ENCODE data around the gene COQ8B. TPM values are rescaled to one million over a fixed set of nuclear protein-coding genes. Genes with fewer than 3 reads are reported as not detected.

Gene COQ8B
- total RNA-seq, 4 donors from 2014 or later: 34.5 to 57.7 (median 45.3) TPM

DNA sequence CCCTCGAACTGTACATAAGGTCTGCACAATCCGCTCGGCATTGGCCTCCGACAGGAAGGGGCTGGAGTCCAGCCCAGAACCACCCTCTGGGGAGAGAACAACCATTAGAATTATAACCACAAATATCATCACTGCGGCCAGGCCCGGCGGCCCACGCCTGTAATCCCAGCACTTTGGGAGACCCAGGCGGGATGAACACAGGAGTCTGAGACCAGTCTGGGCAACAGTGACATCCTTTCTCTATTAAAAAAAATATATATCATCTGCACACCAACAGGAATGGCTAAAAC, 11.4 kb downstream of the COQ8B start:
- Histone ChIP-seq H3K27ac (replicated peaks in 1 of 4) (no peak overlapping the region), H3K36me3 (peaks cover 27 to 97% (median 79%) of the 10 kb centered on the region in 4 donors), H3K4me3 (no peak overlapping the region), H3K9me3 (no peaks in the 10 kb centered on the region), H3K4me1 (peaks cover 12 to 18% (median 13%) of the 10 kb centered on the region in 4 donors), H3K27me3 (no peaks in the 10 kb centered on the region)
- 95% methylated on average over 9 of the region's 9 CpGs for WGBS
- TF ChIP-seq POLR2A (IDR thresholded peaks at IDR 0.05; ENCODE audit: low read depth): no peak
- no peak for TF ChIP-seq EP300 (IDR thresholded peaks at IDR 0.05)
- TF ChIP-seq POLR2AphosphoS5 (IDR thresholded peaks at IDR 0.05): no peak
- TF ChIP-seq, protein P1, sequence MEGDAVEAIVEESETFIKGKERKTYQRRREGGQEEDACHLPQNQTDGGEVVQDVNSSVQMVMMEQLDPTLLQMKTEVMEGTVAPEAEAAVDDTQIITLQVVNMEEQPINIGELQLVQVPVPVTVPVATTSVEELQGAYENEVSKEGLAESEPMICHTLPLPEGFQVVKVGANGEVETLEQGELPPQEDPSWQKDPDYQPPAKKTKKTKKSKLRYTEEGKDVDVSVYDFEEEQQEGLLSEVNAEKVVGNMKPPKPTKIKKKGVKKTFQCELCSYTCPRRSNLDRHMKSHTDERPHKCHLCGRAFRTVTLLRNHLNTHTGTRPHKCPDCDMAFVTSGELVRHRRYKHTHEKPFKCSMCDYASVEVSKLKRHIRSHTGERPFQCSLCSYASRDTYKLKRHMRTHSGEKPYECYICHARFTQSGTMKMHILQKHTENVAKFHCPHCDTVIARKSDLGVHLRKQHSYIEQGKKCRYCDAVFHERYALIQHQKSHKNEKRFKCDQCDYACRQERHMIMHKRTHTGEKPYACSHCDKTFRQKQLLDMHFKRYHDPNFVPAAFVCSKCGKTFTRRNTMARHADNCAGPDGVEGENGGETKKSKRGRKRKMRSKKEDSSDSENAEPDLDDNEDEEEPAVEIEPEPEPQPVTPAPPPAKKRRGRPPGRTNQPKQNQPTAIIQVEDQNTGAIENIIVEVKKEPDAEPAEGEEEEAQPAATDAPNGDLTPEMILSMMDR (IDR thresholded peaks at IDR 0.05): no peak
- intact Hi-C loops (cut with DNase I): no loop called here
- no peak for DNase-seq (ENCODE audit: extremely low spot score)

GRCh38 chr19:40704491-40705361, 12.0 kb downstream of the COQ8B start:
- Histone ChIP-seq H3K4me3 (no peak overlapping the region), H3K36me3 (peaks cover 23 to 97% (median 80%) of the 10 kb centered on the region in 4 donors), H3K4me1 (peaks cover 12 to 18% (median 13%) of the 10 kb centered on the region in 4 donors), H3K27ac (replicated peaks in 1 of 4) (peak overlapping the region in 1 of 4 donors; percentile 13), H3K27me3 (no peaks in the 10 kb centered on the region), H3K9me3 (no peaks in the 10 kb centered on the region)
- TF ChIP-seq EP300 (IDR thresholded peaks at IDR 0.05) (no peak), POLR2AphosphoS5 (IDR thresholded peaks at IDR 0.05) (no peak), POLR2A (IDR thresholded peaks at IDR 0.05; ENCODE audit: low read depth) (no peak)
- TF ChIP-seq, protein P1 (IDR thresholded peaks at IDR 0.05): no peak
- no peak for DNase-seq (ENCODE audit: extremely low spot score)
- intact Hi-C loops (cut with DNase I): no loop called here
- WGBS: 87% methylated on average over 18 of the region's 18 CpGs

DNA sequence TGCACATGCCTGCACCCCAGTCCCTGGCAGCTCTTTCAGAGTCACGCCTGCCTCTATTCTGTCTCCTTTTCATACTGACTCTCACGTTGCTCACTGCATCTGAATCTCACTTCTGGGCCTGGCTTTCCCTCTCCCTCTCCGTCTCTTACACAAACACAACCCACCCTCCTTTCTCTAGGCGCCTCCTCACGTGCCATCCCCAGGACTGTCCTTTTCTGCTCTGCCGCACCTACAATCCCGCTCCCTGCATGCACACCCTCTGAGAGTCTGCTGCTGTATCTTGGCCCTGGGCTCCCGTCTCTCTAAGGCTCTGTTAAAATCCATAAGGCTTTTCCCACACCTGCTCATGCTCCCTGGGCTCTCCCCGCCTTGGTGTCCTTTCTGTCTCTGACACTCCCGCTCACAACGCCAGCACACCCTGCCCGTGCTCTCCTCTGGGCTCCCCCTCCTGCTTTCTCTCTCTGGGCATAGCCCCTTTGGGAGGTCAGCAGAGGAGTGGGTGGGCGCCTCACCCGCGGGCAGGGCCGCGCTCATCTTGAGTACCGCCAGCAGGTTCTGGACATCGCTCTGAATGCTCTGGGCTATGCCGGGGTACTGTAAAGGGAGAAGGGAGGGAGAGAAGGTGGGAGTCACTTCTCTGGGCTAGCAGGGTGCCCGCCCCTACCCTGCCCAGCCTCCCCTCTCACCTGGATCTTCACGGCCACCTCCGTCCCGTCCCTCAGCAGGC, 13.5 kb downstream of the COQ8B start:
- H3K9me3 ChIP-seq: no peaks in the 10 kb centered on the region
- no peak overlapping the region for H3K4me3 ChIP-seq
- H3K36me3 ChIP-seq: peaks cover 22 to 97% (median 76%) of the 10 kb centered on the region in 4 donors
- WGBS: 84% methylated on average over 24 of the region's 24 CpGs
- intact Hi-C loops (cut with DNase I): no loop called here
- peaks cover 12 to 18% (median 13%) of the 10 kb centered on the region in 4 donors for H3K4me1 ChIP-seq
- peak overlapping the region; percentile 18 to 74 (median 46) for H3K27ac ChIP-seq (replicated peaks in 1 of 4)
- H3K27me3 ChIP-seq: no peaks in the 10 kb centered on the region
- no peak for TF ChIP-seq POLR2A (IDR thresholded peaks at IDR 0.05; ENCODE audit: low read depth)
- no peak for TF ChIP-seq EP300 (IDR thresholded peaks at IDR 0.05)
- no peak for TF ChIP-seq POLR2AphosphoS5 (IDR thresholded peaks at IDR 0.05)
- TF ChIP-seq, protein P1 (IDR thresholded peaks at IDR 0.05): no peak
- DNase-seq (ENCODE audit: extremely low spot score): no peak

DNA sequence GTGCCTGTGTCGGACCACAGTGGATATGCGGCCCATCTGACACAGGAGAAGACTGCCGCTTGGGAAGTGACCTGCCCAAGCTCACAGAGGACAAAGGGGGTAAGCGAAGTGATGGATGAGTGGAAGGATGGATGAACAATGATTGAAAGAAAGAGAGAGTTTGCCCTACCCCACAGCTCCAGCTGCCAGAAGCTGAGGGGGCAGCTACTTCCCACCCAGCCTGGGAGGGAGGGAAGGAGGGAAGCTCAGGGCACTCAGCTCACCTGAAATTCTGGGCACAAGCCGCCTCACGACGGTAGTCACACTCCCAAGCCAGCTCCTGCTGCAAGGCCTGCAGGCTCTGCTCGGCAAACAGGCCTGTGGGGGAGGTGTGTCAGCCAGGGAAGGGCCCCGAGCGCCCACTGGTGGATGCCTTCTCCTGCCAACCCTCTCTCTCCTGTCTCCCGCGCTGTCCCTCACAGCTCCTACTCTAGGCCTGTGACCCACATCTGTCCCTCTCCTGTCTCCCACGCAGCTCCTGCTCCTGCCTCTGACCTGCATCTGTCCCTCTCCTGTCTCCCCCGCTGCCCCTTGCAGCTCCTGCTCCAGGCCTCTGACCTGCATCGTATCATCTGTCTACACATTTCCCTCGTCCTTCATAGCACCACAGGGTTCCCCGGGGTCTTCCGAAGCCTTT, 14.2 kb downstream of the COQ8B start:
- 71% methylated on average over 18 of the region's 18 CpGs for WGBS
- Histone ChIP-seq H3K27me3 (no peaks in the 10 kb centered on the region), H3K27ac (replicated peaks in 1 of 4) (peak overlapping the region; percentile 34 to 74 (median 46)), H3K9me3 (no peaks in the 10 kb centered on the region), H3K4me1 (peaks cover 12 to 18% (median 13%) of the 10 kb centered on the region in 4 donors), H3K4me3 (no peak overlapping the region), H3K36me3 (peaks cover 22 to 94% (median 71%) of the 10 kb centered on the region in 4 donors)
- no peak for DNase-seq (ENCODE audit: extremely low spot score)
- TF ChIP-seq, protein P1 (IDR thresholded peaks at IDR 0.05): peak; percentile 30 to 65 (median 42)
- no peak for TF ChIP-seq EP300 (IDR thresholded peaks at IDR 0.05)
- intact Hi-C loops (cut with DNase I): no loop called here
